IgD-negative memory B cell (primary cell): Measurements from ENCODE around the gene FCRL6. TPM values are rescaled to one million over a fixed set of nuclear protein-coding genes. Genes with fewer than 3 reads are reported as not detected.

Experiments used
- H3K27ac Mint-ChIP-seq, 3 donors: one replicate each; pipeline ENCODE4 v1.8.0; 2020 to 2022; ENCODE audit warnings: mild to moderate bottlenecking in 3 of 3, mixed read lengths in 3 of 3, moderate library complexity in 1 of 3
- H3K27me3 Mint-ChIP-seq: one replicate; pipeline ENCODE4 v1.8.0; 2021; ENCODE audit warnings: mixed read lengths
- H3K36me3 Mint-ChIP-seq: one replicate; pipeline ENCODE4 v1.8.0; 2020; ENCODE audit warnings: mild to moderate bottlenecking, mixed read lengths
- H3K4me1 Mint-ChIP-seq, 3 donors: one replicate each; pipeline ENCODE4 v1.8.0; 2020 to 2022; ENCODE audit warnings: mixed read lengths in 3 of 3, mild to moderate bottlenecking in 1 of 3
- H3K4me3 Mint-ChIP-seq, 4 donors: one replicate each; pipeline ENCODE4 v1.8.0; 2020 to 2022; ENCODE audit warnings: mild to moderate bottlenecking in 4 of 4, mixed read lengths in 4 of 4, moderate library complexity in 3 of 4
- H3K9me3 Mint-ChIP-seq, 3 donors: one replicate each; pipeline ENCODE4 v1.8.0; 2020 to 2021; ENCODE audit warnings: mixed read lengths in 3 of 3, mild to moderate bottlenecking in 1 of 3
- polyA plus RNA-seq: library from polyadenylated mRNA; unstranded; fragments of 300-500 nt; fragmentation: Illumina TruSeq; gene quantifications from one replicate; pipeline ENCODE4 v1.2.3, GENCODE V29; 2021

Gene FCRL6
- polyA plus RNA-seq, 1 donor from 2014 or later: 2.1 TPM

- Mint-ChIP-seq H3K4me3 (no peak overlapping the region), H3K27ac (no peak overlapping the region)
These were observed 55.7 kb downstream of the FCRL6 start for GRCh38 chr1:159857889-159858288.

GRCh38 chr1:159859767-159860322 is 57.7 kb downstream of the FCRL6 start:
- no peaks in the 10 kb centered on the region for H3K9me3 Mint-ChIP-seq
- H3K36me3 Mint-ChIP-seq: no peaks in the 10 kb centered on the region
- H3K4me1 Mint-ChIP-seq: peaks cover 0 to 4% (median 0%) of the 10 kb centered on the region in 3 donors
- no peak overlapping the region for H3K4me3 Mint-ChIP-seq
- no peak overlapping the region for H3K27ac Mint-ChIP-seq
- H3K27me3 Mint-ChIP-seq: peaks cover 2% of the 10 kb centered on the region

More at GRCh38 chr1:159857889-159858288, 55.7 kb downstream of the FCRL6 start:
- Mint-ChIP-seq H3K9me3 (no peaks in the 10 kb centered on the region), H3K27me3 (peaks cover 2% of the 10 kb centered on the region), H3K36me3 (no peaks in the 10 kb centered on the region), H3K4me1 (peaks cover 0 to 9% (median 6%) of the 10 kb centered on the region in 3 donors)

GRCh38 chr1:159860456-159860855 is 58.3 kb downstream of the FCRL6 start:
- H3K4me1 Mint-ChIP-seq: no peaks in the 10 kb centered on the region
- no peak overlapping the region for H3K27ac Mint-ChIP-seq
- H3K4me3 Mint-ChIP-seq: no peak overlapping the region
- no peaks in the 10 kb centered on the region for H3K27me3 Mint-ChIP-seq
- peaks cover under 1% of the 10 kb centered on the region for H3K36me3 Mint-ChIP-seq
- no peaks in the 10 kb centered on the region for H3K9me3 Mint-ChIP-seq

GRCh38 chr1:159861218-159861617 is 59.1 kb downstream of the FCRL6 start:
- Mint-ChIP-seq H3K27ac (no peak overlapping the region), H3K27me3 (no peaks in the 10 kb centered on the region), H3K9me3 (no peaks in the 10 kb centered on the region), H3K36me3 (peaks cover 1% of the 10 kb centered on the region), H3K4me1 (no peaks in the 10 kb centered on the region), H3K4me3 (no peak overlapping the region)

- Mint-ChIP-seq H3K4me3 (no peak overlapping the region), H3K9me3 (no peaks in the 10 kb centered on the region), H3K27me3 (no peaks in the 10 kb centered on the region), H3K27ac (no peak overlapping the region), H3K4me1 (no peaks in the 10 kb centered on the region), H3K36me3 (peaks cover 1% of the 10 kb centered on the region)
These were observed 59.9 kb downstream of the FCRL6 start for GRCh38 chr1:159862031-159862430.

- H3K9me3 Mint-ChIP-seq: no peaks in the 10 kb centered on the region
- peaks cover 1% of the 10 kb centered on the region for H3K36me3 Mint-ChIP-seq
- no peaks in the 10 kb centered on the region for H3K27me3 Mint-ChIP-seq
- H3K4me3 Mint-ChIP-seq: no peak within 1 kb of the TSS
- peak within 1 kb of the TSS in 1 of 3 donors; percentile 49 for H3K27ac Mint-ChIP-seq
- H3K4me1 Mint-ChIP-seq: no peaks in the 10 kb centered on the region
These were observed 60.4 kb downstream of the FCRL6 start, which contains the start of gene VSIG8 for GRCh38 chr1:159862557-159862956. Gene VSIG8, minus strand, starts transcription at chr1:159862657. Its CDS starts 136 bp downstream, at chr1:159862521.

GRCh38 chr1:159864262-159864661 is 62.1 kb downstream of the FCRL6 start:
- H3K27ac Mint-ChIP-seq: no peak overlapping the region

More at GRCh38 chr1:159864262-159864661, 62.1 kb downstream of the FCRL6 start:
- no peaks in the 10 kb centered on the region for H3K4me1 Mint-ChIP-seq
- H3K27me3 Mint-ChIP-seq: peaks cover 2% of the 10 kb centered on the region
- H3K4me3 Mint-ChIP-seq: no peak overlapping the region
- H3K36me3 Mint-ChIP-seq: peaks cover 1% of the 10 kb centered on the region
- no peaks in the 10 kb centered on the region for H3K9me3 Mint-ChIP-seq

Other genes starting within 250 kb of the FCRL6 start
- not detected for gene APCS, start 214.5 kb upstream of the FCRL6 start, polyA plus RNA-seq
- gene CRP, start 87.8 kb upstream of the FCRL6 start, polyA plus RNA-seq: not detected
- 42.3 TPM for gene DUSP23, start 21.4 kb upstream of the FCRL6 start, polyA plus RNA-seq
- not detected for gene SLAMF8, start 24.5 kb downstream of the FCRL6 start, polyA plus RNA-seq
- not detected for gene VSIG8, start 60.3 kb downstream of the FCRL6 start, polyA plus RNA-seq
- gene CFAP45, start 97.8 kb downstream of the FCRL6 start, polyA plus RNA-seq: 1.2 TPM
- gene TAGLN2, start 123.1 kb downstream of the FCRL6 start, polyA plus RNA-seq: 1,399 TPM
- 0.08 TPM for gene IGSF9, start 143.3 kb downstream of the FCRL6 start, polyA plus RNA-seq
- not detected for gene SLAMF9, start 151.9 kb downstream of the FCRL6 start, polyA plus RNA-seq
- 1.9 TPM for gene PIGM, start 229.6 kb downstream of the FCRL6 start, polyA plus RNA-seq